GM18520 (cell line): ENCODE results near the gene CORIN.

Experiments
- ATAC-seq: cut with Tn5 transposase; IDR thresholded peaks from one replicate; pipeline ENCODE4 v1.9.1; 2021; ENCODE audit not compliant: unreplicated experiment

Gene CORIN

GRCh38 chr4:47647544-47647943 lies 190.3 kb downstream of the CORIN start:
- no peak for ATAC-seq

- ATAC-seq: no peak
Measured at GRCh38 chr4:47647029-47647428, 190.8 kb downstream of the CORIN start.

- no peak for ATAC-seq
Measured at GRCh38 chr4:47646372-47646771, 191.5 kb downstream of the CORIN start.

- ATAC-seq: no peak
Measured at GRCh38 chr4:47643845-47644244, 194.0 kb downstream of the CORIN start.

GRCh38 chr4:47642985-47643760 lies 194.7 kb downstream of the CORIN start:
- ATAC-seq: no peak

GRCh38 chr4:47642191-47642830 lies 195.6 kb downstream of the CORIN start:
- ATAC-seq: no peak

- ATAC-seq: no peak
Measured at GRCh38 chr4:47641755-47642154, 196.1 kb downstream of the CORIN start.

- ATAC-seq: no peak
Measured at GRCh38 chr4:47640911-47641310, 197.0 kb downstream of the CORIN start.

- no peak for ATAC-seq
Measured at GRCh38 chr4:47639531-47639930, 198.3 kb downstream of the CORIN start.

- ATAC-seq: no peak
Measured at GRCh38 chr4:47631161-47631560, 206.7 kb downstream of the CORIN start.

- no peak for ATAC-seq
Measured at GRCh38 chr4:47624031-47624441, 213.8 kb downstream of the CORIN start.

GRCh38 chr4:47621181-47621580 lies 216.7 kb downstream of the CORIN start:
- no peak for ATAC-seq

- ATAC-seq: no peak
Measured at GRCh38 chr4:47619691-47620090, 218.2 kb downstream of the CORIN start.

- no peak for ATAC-seq
Measured at GRCh38 chr4:47617607-47618006, 220.3 kb downstream of the CORIN start.

- ATAC-seq: no peak
Measured at GRCh38 chr4:47615385-47615784, 222.5 kb downstream of the CORIN start.

- ATAC-seq: no peak
Measured at GRCh38 chr4:47612116-47613023, 225.5 kb downstream of the CORIN start.

- no peak for ATAC-seq
Measured at GRCh38 chr4:47606482-47606881, 231.4 kb downstream of the CORIN start.

GRCh38 chr4:47598896-47599295 lies 239.0 kb downstream of the CORIN start:
- no peak for ATAC-seq

GRCh38 chr4:47598320-47598719 lies 239.5 kb downstream of the CORIN start:
- no peak for ATAC-seq

- ATAC-seq: no peak
Measured at GRCh38 chr4:47597696-47598095, 240.2 kb downstream of the CORIN start.

GRCh38 chr4:47590325-47590724 lies 247.5 kb downstream of the CORIN start:
- ATAC-seq: no peak

GRCh38 chr4:47579235-47579634 lies 258.6 kb downstream of the CORIN start:
- no peak for ATAC-seq
